Body of pancreas (tissue), 4 donors: ENCODE measurements around the gene ADAMTS2. TPM values are rescaled to one million over a fixed set of nuclear protein-coding genes. Genes with fewer than 3 reads are reported as not detected.

Experiments used
- ATAC-seq: fragments of 150-250 bp; one replicate; pipeline ENCODE4 v1.9.1; 2016
- DNase-seq, 4 donors: peaks; one replicate each; pipeline ENCODE4 v3.0.0-alpha.2; 2019
- H3K27ac ChIP-seq, 4 donors: fragments of 200-600 bp; sonication (generic); 1 replicate in 3 of 4; 2 replicates in 1 of 4; pipeline versions ENCODE4 v1.5.1 to v1.6.1; 2016 to 2019; ENCODE audit warnings: mild to moderate bottlenecking in 1 of 4, mixed read lengths in 1 of 4, moderate library complexity in 1 of 4
- H3K27me3 ChIP-seq, 2 donors: fragments of 200-600 bp; sonication (generic); one replicate each; pipeline ENCODE4 v1.6.0; 2016; ENCODE audit warnings: mild to moderate bottlenecking in 1 of 2
- H3K36me3 ChIP-seq, 2 donors: fragments of 200-600 bp; sonication (generic); replicated peaks in 1 of 2; 2 replicates each; pipeline ENCODE4 v1.5.1; 2016; ENCODE audit warnings: low read depth in 2 of 2; ENCODE audit not compliant: insufficient read depth in 1 of 2
- H3K4me1 ChIP-seq: fragments of 200-600 bp; sonication (generic); one replicate; pipeline ENCODE4 v1.6.0; 2016
- H3K4me3 ChIP-seq, 2 donors: fragments of 200-600 bp; sonication (generic); 1 replicate in 1 of 2; 2 replicates in 1 of 2; pipeline ENCODE4 v1.5.1; 2016 to 2019
- H3K9me3 ChIP-seq, 3 donors: fragments of 200-600 bp; sonication (generic); 1 replicate in 2 of 3; 2 replicates in 1 of 3; pipeline ENCODE4 v1.5.1; 2016
- CTCF ChIP-seq, 7 experiments: fragments of 450-650 bp in 4 of 7; fragments of 200-600 bp in 3 of 7; sonication (generic) in 3 of 7; IDR thresholded peaks; one replicate each; pipeline ENCODE4 v1.5.1; 2016 to 2019; ENCODE audit warnings: antibody characterized with exemption in 7 of 7
- POLR2A ChIP-seq, 3 donors: fragments of 450-650 bp; IDR thresholded peaks; one replicate each; pipeline ENCODE4 v1.6.1; 2016; ENCODE audit warnings: antibody characterized with exemption in 3 of 3, mild to moderate bottlenecking in 2 of 3
- WGBS, 2 donors: methylation state at CpG; one replicate each; pipeline ENCODE4 v1.1.5; 2017; 5-methylcytosine and 5-hydroxymethylcytosine counted together
- intact Hi-C: fragments of 100-400 bp; cut with DNase I; formaldehyde crosslinking; loops from one replicate; pipeline ENCODE4 v1.15.1; 2023
- total RNA-seq, 2 donors: library from RNA; depleted of rRNA; stranded (reverse); fragments of >200 nt; gene quantifications; one replicate each; pipeline ENCODE4 v1.1.0, GENCODE V29; 2016

The ADAMTS2 gene
- total RNA-seq, 2 donors from 2014 or later = 9.1 to 19.1 TPM

GRCh38 chr5:179115845-179116524 is 229.3 kb downstream of the ADAMTS2 start:
- no peaks in the 10 kb centered on the region for H3K4me1 ChIP-seq

GRCh38 chr5:179115307-179115706 is 230.0 kb downstream of the ADAMTS2 start:
- H3K4me1 ChIP-seq = no peaks in the 10 kb centered on the region
- H3K36me3 ChIP-seq = no peaks in the 10 kb centered on the region
- no peak overlapping the region for H3K27ac ChIP-seq
- TF ChIP-seq POLR2A (IDR thresholded peaks at IDR 0.05) = no peak
- no peak for TF ChIP-seq CTCF (IDR thresholded peaks at IDR 0.05)
- no peaks in the 10 kb centered on the region for H3K27me3 ChIP-seq
- 62 to 70% methylated on average over 5 of the region's 5 CpGs for WGBS, 2 donors
- H3K9me3 ChIP-seq = peaks cover 0 to 45% (median 2%) of the 10 kb centered on the region in 3 donors
- DNase-seq (no peak), ATAC-seq (no peak)
- intact Hi-C loops = no loop called here
- no peak overlapping the region for H3K4me3 ChIP-seq

More at GRCh38 chr5:179115845-179116524, 229.3 kb downstream of the ADAMTS2 start:
- Histone ChIP-seq H3K4me3 (no peak overlapping the region), H3K27ac (no peak overlapping the region), H3K9me3 (peaks cover 0 to 43% (median 2%) of the 10 kb centered on the region in 3 donors), H3K27me3 (no peaks in the 10 kb centered on the region), H3K36me3 (no peaks in the 10 kb centered on the region)
- intact Hi-C loops = no loop called here
- DNase-seq (no peak), ATAC-seq (no peak)
- WGBS, 2 donors = 73 to 76% methylated on average over 6 to 9 of the region's 9 CpGs
- TF ChIP-seq POLR2A (IDR thresholded peaks at IDR 0.05) = no peak

GRCh38 chr5:179114756-179115155 is 230.5 kb downstream of the ADAMTS2 start:
- H3K9me3 ChIP-seq = peaks cover 0 to 45% (median 2%) of the 10 kb centered on the region in 3 donors
- no peaks in the 10 kb centered on the region for H3K4me1 ChIP-seq
- no peaks in the 10 kb centered on the region for H3K27me3 ChIP-seq
- no peak overlapping the region for H3K27ac ChIP-seq
- ATAC-seq (no peak), DNase-seq (no peak)
- intact Hi-C loops = no loop called here
- 83 to 87% methylated on average over 7 of the region's 7 CpGs for WGBS, 2 donors
- TF ChIP-seq POLR2A (IDR thresholded peaks at IDR 0.05) (no peak), CTCF (IDR thresholded peaks at IDR 0.05) (no peak)
- H3K36me3 ChIP-seq = no peaks in the 10 kb centered on the region
- H3K4me3 ChIP-seq = no peak overlapping the region

GRCh38 chr5:179113945-179114641 is 231.2 kb downstream of the ADAMTS2 start:
- intact Hi-C loops = no loop called here
- Histone ChIP-seq H3K36me3 (no peaks in the 10 kb centered on the region), H3K4me3 (no peak overlapping the region), H3K9me3 (peaks cover 0 to 45% (median 2%) of the 10 kb centered on the region in 3 donors), H3K27ac (no peak overlapping the region), H3K27me3 (no peaks in the 10 kb centered on the region), H3K4me1 (no peaks in the 10 kb centered on the region)
- TF ChIP-seq POLR2A (IDR thresholded peaks at IDR 0.05) (no peak), CTCF (IDR thresholded peaks at IDR 0.05) (no peak)
- WGBS, 2 donors = 75 to 78% methylated on average over 12 of the region's 12 CpGs
- DNase-seq (no peak), ATAC-seq (no peak)

GRCh38 chr5:179113143-179113530 is 232.1 kb downstream of the ADAMTS2 start:
- H3K9me3 ChIP-seq = peaks cover 0 to 49% (median 2%) of the 10 kb centered on the region in 3 donors
- no peak for ATAC-seq
- intact Hi-C loops = no loop called here
- H3K27ac ChIP-seq = no peak overlapping the region
- 74 to 82% methylated on average over 12 to 13 of the region's 13 CpGs for WGBS, 2 donors
- no peak overlapping the region for H3K4me3 ChIP-seq
- H3K36me3 ChIP-seq = no peaks in the 10 kb centered on the region
- DNase-seq = no peak
- no peaks in the 10 kb centered on the region for H3K4me1 ChIP-seq
- H3K27me3 ChIP-seq = no peaks in the 10 kb centered on the region
- TF ChIP-seq CTCF (IDR thresholded peaks at IDR 0.05) (no peak), POLR2A (IDR thresholded peaks at IDR 0.05) (no peak)
